HG03066 (cell line): Measurements from ENCODE around the gene PHF13.
"Not testable (repeated sequence)": the region's sequence is repeated elsewhere in the genome, so short reads cannot be mapped to it uniquely, and the experiment has no call there.

Experiments
- ATAC-seq: cut with Tn5 transposase; IDR thresholded peaks from one replicate; pipeline ENCODE4 v1.9.1; 2021; ENCODE audit warnings: low read depth; ENCODE audit not compliant: unreplicated experiment

PHF13 gene

GRCh38 chr1:6627031-6627430 is 13.5 kb downstream of the PHF13 start:
- ATAC-seq = no peak

GRCh38 chr1:6627841-6628545 is 14.5 kb downstream of the PHF13 start:
- ATAC-seq = no peak

DNA sequence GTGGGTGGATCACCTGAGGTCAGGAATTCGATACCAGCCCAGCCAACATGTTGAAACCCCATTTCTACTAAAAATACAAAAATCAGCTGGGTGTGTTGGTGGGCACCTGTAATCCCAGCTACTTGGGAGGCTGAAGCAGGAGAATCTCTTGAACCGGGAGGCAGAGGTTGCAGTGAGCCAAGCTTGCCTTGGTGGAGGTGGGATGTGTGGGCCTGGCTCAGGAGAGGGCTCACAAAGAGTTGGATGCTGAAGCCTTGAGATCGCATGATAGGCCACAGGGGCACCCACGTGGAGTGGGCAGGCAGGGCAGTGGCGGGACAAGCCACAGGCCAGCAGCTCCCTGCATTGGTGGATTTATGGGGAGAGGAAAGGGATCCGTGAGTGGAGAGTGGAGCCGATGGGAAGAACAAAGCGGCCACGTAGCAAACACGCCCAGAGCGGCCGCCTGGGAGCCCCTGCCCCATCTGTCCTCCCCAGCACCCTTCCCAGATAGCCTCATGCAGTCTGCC is 15.5 kb downstream of the PHF13 start:
- ATAC-seq = no peak

DNA sequence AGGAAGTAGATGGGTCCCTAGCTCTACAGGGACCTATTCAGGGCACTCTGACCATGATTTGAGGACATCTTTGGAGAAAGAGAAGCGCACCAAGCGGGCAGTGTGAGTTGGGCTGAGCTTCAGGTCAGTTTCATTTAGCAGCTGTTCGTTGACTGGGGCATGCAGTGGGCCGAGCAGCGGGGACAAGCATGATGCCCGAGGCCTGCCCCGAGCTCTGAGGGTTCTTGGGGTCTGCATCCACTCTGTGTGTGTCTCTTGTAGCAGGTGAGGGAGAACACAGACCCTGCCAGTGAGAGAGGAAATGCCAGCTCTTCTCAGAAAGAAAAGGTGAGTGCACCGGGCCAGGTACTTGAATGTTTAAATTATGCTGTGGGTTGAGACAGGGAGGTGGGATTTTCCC is 16.5 kb downstream of the PHF13 start:
- ATAC-seq = no peak

DNA sequence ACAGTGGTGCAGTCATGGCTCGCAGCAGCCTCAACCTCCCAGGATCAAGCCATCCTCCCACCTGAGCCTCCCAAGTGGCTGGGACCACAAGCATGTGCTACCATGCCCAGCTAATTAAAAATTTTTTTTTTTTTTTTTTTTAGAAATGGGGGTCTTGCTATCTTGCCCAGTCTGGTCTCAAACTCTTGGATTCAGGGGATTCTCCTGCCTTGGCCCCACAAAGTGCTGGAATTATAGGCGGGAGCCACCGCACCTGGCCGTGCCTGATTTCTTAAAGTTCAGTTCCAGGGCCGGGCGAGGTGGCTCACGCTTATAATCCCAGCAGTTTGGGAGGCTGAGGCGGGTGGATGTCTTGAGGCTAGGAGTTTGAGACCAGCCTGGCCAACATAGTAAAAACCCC is 17.5 kb downstream of the PHF13 start:
- ATAC-seq = no peak

- ATAC-seq = no peak
These were observed 19.3 kb downstream of the PHF13 start for GRCh38 chr1:6632588-6633514.

- no peak for ATAC-seq
These were observed 21.0 kb downstream of the PHF13 start for GRCh38 chr1:6634371-6635052.

- no peak for ATAC-seq
These were observed 21.8 kb downstream of the PHF13 start for GRCh38 chr1:6635161-6635909.

DNA sequence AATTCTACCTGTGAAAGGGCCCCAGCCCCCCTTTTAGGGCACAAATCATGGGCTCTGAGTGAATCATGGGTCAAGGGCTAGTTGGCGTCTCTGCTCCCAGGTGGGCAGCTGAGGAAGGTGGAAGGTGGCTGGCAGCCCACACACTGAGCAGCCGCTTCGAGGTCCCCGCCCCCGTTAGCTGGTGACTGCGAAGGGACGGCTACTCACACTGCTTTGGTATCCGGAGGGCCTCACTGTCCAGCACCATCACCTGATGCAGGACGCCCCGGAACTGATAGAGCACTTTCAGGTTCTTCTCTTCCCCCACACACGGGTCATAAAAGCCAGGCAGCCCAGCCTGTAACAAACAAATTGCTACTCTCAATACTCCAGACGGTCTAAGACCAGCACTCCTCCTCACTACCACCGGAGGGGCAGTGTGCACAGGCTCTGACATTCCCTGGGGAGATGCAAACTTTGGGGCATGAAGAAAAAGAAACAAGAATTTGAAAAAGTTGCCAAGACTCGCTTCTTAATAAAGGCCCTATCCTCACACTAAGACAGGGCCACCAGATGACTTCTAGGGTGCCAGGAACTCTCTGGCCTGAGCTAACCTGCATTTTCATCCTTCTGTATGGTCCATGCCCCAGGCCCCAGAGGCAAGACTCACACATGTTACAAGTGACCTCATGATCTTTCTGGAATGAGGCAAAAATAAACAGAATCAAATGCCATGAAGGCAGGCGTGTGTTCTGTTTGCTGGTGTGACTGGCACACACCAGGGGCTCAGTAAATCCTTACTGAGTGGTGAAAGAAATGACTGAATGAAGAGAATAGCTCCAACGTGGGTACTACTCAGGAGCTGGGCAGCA is 22.6 kb downstream of the PHF13 start:
- ATAC-seq = no peak

DNA sequence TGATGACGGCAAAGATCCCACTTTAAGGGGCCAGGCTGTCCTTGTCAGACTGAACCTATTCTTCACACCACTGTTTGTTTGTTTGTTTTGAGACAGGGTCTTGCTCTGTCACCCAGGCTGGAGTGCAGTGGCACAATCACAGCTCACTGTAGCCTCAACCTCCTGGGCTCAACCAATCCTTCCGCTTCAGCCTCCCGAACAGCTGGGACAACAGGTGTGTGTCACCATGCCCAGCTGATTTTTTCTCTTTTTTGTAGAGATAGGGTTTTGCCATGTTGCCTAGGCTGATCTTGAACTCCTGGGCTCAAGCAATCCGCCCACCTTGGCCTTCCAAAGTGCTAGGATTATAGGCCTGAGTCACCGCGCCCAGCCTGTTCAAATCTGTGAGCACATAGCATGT is 23.2 kb downstream of the PHF13 start:
- ATAC-seq = not testable (repeated sequence)

GRCh38 chr1:6637770-6638169 is 24.2 kb downstream of the PHF13 start:
- ATAC-seq = no peak

DNA sequence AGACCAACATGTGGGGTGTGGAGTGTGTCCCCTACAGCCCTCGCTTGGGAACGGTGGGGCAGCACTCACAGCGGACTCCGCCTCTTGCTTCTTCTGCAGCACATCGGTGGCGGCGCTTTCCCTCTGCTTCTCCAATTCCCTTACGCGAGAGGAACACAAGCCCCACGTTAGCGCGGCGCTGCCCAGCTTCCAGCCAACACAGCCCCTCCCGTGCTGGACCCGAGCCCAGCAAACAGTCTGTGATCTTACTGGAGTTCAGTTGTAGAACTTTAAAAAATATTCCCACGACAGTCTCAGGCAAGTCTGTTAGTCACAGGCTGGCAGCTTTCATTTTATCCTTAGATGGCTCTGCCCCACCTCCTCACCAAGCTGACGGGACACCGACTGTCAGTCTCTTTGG is 24.7 kb downstream of the PHF13 start:
- ATAC-seq = no peak

DNA sequence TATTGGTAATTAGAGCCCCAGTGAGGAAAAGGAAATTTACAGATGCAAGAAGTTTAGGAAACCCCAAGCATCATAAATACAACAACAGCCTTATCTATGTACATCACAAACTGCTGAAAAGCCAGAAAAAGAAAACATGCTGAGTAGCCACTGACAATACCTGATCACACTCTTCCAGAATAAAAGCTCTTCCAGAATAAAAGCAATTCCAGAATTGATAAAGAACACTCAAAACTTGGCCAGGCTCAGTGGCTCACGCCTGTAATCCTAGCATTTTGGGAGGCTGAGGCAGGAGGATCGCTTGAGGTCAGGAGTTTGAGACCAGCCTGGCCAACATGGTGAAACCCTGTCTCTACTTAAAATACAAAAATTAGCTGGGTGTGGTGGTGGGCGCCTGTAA is 27.3 kb downstream of the PHF13 start:
- ATAC-seq = not testable (repeated sequence)

DNA sequence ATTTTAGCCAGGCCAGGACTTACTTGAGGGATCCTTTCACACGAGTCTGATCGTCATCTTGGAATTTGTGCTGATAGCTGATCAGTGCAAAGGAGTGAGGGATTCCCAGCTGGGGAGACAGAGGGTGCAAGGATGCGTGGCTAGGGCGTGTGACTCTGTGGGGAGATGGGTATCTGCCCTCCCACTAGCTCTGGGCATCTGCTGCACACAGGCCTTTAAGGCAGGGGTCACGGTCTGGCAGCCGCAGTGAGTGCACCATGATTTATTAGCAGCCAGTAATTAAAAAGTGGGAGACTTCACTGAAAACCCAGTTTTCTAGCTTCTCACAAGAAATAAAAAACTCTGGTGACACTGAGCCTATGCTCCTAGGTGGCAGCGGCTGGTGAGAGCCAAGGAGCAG is 31.5 kb downstream of the PHF13 start:
- ATAC-seq = no peak

GRCh38 chr1:6646499-6647148 is 33.1 kb downstream of the PHF13 start:
- ATAC-seq = no peak

DNA sequence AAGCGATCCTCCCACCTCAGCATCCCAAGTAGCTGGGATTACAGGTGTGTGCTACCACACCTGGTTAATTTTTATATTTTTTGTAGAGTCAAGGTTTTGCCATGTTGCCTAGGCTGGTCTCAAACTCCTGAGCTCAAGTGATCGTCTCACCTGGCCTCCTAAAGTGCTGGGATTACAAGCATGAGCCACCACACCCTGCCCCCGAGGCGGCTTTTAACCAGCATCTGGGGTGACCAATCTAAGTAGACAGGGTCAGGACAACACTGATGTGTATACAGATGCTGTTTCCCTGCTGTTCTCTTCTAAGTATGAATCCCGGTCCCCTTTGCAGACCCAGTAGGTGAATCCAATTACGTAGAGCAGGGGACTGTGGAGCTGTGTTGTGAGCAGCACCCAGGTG is 35.0 kb downstream of the PHF13 start:
- ATAC-seq = no peak

GRCh38 chr1:6651909-6652308 is 38.4 kb downstream of the PHF13 start:
- ATAC-seq = no peak

DNA sequence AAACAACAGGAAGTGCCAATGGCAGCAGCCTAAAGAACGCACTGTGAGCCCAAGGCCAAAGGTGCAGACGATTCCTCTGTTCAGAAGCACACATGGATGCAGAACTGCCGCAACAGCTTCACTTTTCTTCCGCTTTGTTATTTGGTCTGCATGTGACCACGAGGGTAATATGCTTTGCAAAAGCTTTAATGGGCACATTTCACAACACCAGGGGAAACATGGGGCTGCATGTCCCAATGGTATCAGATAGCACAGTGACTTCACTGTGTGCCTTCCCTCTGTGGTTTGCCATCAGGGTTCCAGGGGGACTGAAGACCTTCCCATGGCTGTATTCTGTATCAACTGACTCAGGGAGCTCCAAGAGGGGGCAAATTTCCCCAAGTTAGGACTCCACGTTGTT is 39.5 kb downstream of the PHF13 start:
- no peak for ATAC-seq
